ENCODE measurements around the gene MAP4K2. TPM values are rescaled to one million over a fixed set of nuclear protein-coding genes. Genes with fewer than 3 reads are reported as not detected.

Gene MAP4K2
- total and polyA plus RNA-seq, 2 of the 8 experiments (the other 6 are each of a cell fraction or from before 2014, with no cell fraction given) = 20.1 to 20.7 TPM

DNA sequence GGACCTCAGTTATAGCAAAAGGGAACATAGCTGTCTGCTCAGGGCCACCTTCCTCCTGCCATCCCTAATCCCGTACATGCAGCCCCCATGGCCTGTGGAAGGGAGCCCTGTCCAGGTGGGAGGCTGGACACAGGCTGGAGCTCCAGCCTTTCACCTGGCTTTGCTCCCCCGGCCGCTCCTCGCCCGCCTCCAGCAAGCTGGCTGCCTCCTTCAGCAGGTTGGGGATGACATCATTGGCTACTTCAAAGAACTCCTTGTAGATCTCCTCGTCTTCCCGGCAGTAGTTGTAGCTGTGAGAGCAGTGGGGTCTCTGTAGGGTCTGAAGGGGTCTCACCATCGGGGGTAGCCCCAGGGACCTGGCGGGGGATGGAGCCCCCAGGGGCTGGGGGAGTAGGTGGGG, 2.5 kb upstream of the MAP4K2 start:
- no peak overlapping the region for H3K14ac ChIP-seq (ENCODE audit: insufficient read length)
- H2BK15ac ChIP-seq (ENCODE audit: low read length) = no peak overlapping the region
- no peak overlapping the region for H3K4me2 ChIP-seq (ENCODE audit: insufficient read depth in 1 of 2, low read depth in 2 of 2, low read length in 2 of 2)
- H3K79me1 ChIP-seq (ENCODE audit: low read depth, low read length) = peaks cover 2% of the 10 kb centered on the region
- no peak overlapping the region for H3K18ac ChIP-seq (ENCODE audit: extremely low read depth, low read length)
- WGBS, 2 experiments (ENCODE audit: extremely low coverage in 1 of 2, insufficient coverage in 1 of 2, insufficient read length in 1 of 2, insufficient replicate concordance in 2 of 2, low coverage in 1 of 2, low lambda C conversion rate in 2 of 2, missing lambda C conversion rate in 1 of 2) = 98% methylated on average over 8 of the region's 9 CpGs; no CpG with 5 or more reads in 1 of the 2 experiments
- H3K4me3 ChIP-seq (ENCODE audit: extremely low read depth in 1 of 4, insufficient read depth in 2 of 4, low read depth in 3 of 4, low read length in 4 of 4) = no peak overlapping the region
- H2AFZ ChIP-seq (ENCODE audit: low read length) = no peak overlapping the region
- no peaks in the 10 kb centered on the region for H3K9me3 ChIP-seq (ENCODE audit: insufficient read depth in 2 of 2, low read depth in 1 of 2, low read length in 1 of 2)
- no peak for DNase-seq (ENCODE audit: low read depth in 1 of 2, low spot score in 2 of 2)
- H3K23me2 ChIP-seq (ENCODE audit: low read depth, low read length) = peaks cover 17% of the 10 kb centered on the region; the same call in 1 of the 2 replicates
- H3K79me2 ChIP-seq (ENCODE audit: control insufficient read depth in 1 of 2, insufficient read depth in 2 of 2, low read length in 2 of 2) = no peaks in the 10 kb centered on the region; a peak in 1 of 4 replicates
- no peak overlapping the region for H4K5ac ChIP-seq (ENCODE audit: insufficient read length, low read depth, low read length)
- H3K4me1 ChIP-seq (replicated peaks in 1 of 4; ENCODE audit: control insufficient read depth in 3 of 4, insufficient read depth in 4 of 4, low read length in 3 of 4) = peaks cover 0 to 16% (median 9%) of the 10 kb centered on the region in 4 experiments; a peak in 6 of 7 replicates
- no peak overlapping the region for H2BK120ac ChIP-seq (replicated peaks; ENCODE audit: low read depth, low read length)
- no peaks in the 10 kb centered on the region for H3K27me3 ChIP-seq (replicated peaks in 1 of 4; ENCODE audit: control insufficient read depth in 3 of 4, extremely low read depth in 1 of 4, insufficient read depth in 3 of 4, low read length in 3 of 4)
- H2BK20ac ChIP-seq (ENCODE audit: low read length) = no peak overlapping the region
- H3K36me3 ChIP-seq (ENCODE audit: control insufficient read depth in 2 of 4, insufficient read depth in 4 of 4, low read length in 3 of 4) = peaks cover 7 to 14% (median 10%) of the 10 kb centered on the region in 4 experiments; a peak in 6 of 8 replicates
- POLR2A ChIA-PET (ENCODE audit: partially characterized antibody) = interaction anchor here (1.0 to 2.2 kb wide), 2 partner anchors 11 to 19 kb away, joined by 3 to 5 read pairs; no protein-coding TSS in a partner anchor
- H2BK5ac ChIP-seq (ENCODE audit: low read depth, low read length) = no peak overlapping the region
- no peak overlapping the region for H3K56ac ChIP-seq (replicated peaks; ENCODE audit: insufficient read length, low read depth, low read length)
- H2AK5ac ChIP-seq (ENCODE audit: low read depth, low read length) = no peak overlapping the region
- CTCF ChIA-PET (ENCODE audit: partially characterized antibody) = interaction anchor here (0.7 kb wide), 1 partner anchor 17 kb away, joined by 3 read pairs; no protein-coding TSS in a partner anchor
- H4K8ac ChIP-seq (ENCODE audit: extremely low read depth, insufficient read depth, low read length) = no peak overlapping the region; the same call in 1 of the 2 replicates
- no peak overlapping the region for H3K23ac ChIP-seq (ENCODE audit: insufficient read length)
- H4K20me1 ChIP-seq (replicated peaks in 1 of 2; ENCODE audit: control insufficient read depth in 1 of 2, insufficient read depth in 2 of 2, low read length in 2 of 2) = peaks cover 0 to 11% of the 10 kb centered on the region in 2 experiments
- H3K4ac ChIP-seq (replicated peaks; ENCODE audit: insufficient read length, low read depth, low read length) = no peak overlapping the region
- no peak overlapping the region for H3K9ac ChIP-seq (replicated peaks in 1 of 4; ENCODE audit: extremely low read depth in 1 of 4, low read depth in 3 of 4, low read length in 3 of 4)
- H3K27ac ChIP-seq (ENCODE audit: low read depth, low read length) = no peak overlapping the region
- H2BK12ac ChIP-seq (ENCODE audit: low read depth, low read length) = no peak overlapping the region
- FAIRE-seq = no peak
- no peak overlapping the region for H4K91ac ChIP-seq (replicated peaks; ENCODE audit: insufficient read length, low read length)
- no peak for TF ChIP-seq BACH1 (IDR thresholded peaks at IDR 0.05; ENCODE audit: low read length)
- TF ChIP-seq POLR2AphosphoS5 (IDR thresholded peaks at IDR 0.05; ENCODE audit: low read depth, low read length) = no peak
- TF ChIP-seq, protein P1, sequence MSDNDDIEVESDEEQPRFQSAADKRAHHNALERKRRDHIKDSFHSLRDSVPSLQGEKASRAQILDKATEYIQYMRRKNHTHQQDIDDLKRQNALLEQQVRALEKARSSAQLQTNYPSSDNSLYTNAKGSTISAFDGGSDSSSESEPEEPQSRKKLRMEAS (IDR thresholded peaks at IDR 0.05) = no peak
- no peak for TF ChIP-seq NANOG (IDR thresholded peaks at IDR 0.05; ENCODE audit: insufficient read depth, low read depth, low read length, poor library complexity, severe bottlenecking)
- no peak for TF ChIP-seq RFX5 (IDR thresholded peaks at IDR 0.05; ENCODE audit: borderline replicate concordance, low read depth, low read length)
- TF ChIP-seq FOSL1 (IDR thresholded peaks at IDR 0.05; ENCODE audit: insufficient read depth, low read depth, low read length) = no peak
- TF ChIP-seq SIN3A (conservative IDR thresholded peaks at IDR 0.05 in 1 of 2, IDR thresholded peaks at IDR 0.05 in 1 of 2; ENCODE audit: low read depth in 1 of 2, low read length in 2 of 2) = no peak
- TF ChIP-seq CHD1 (IDR thresholded peaks at IDR 0.05; ENCODE audit: low read depth, low read length) = no peak
- no peak for TF ChIP-seq SUZ12 (IDR thresholded peaks at IDR 0.05; ENCODE audit: low read length)
- no peak for TF ChIP-seq KDM5A (IDR thresholded peaks at IDR 0.05; ENCODE audit: low read length)
- TF ChIP-seq CEBPB (IDR thresholded peaks at IDR 0.05; ENCODE audit: low read depth, low read length) = no peak
- TF ChIP-seq TEAD4 (IDR thresholded peaks at IDR 0.05; ENCODE audit: low read depth, low read length) = no peak
- TF ChIP-seq MAFK (IDR thresholded peaks at IDR 0.05; ENCODE audit: low read depth, low read length) = no peak
- no peak for TF ChIP-seq HDAC6 (IDR thresholded peaks at IDR 0.05; ENCODE audit: low read depth, low read length)

Data from H1 (cell line).